Measurements from ENCODE around the gene P2RX7. TPM values are rescaled to one million over a fixed set of nuclear protein-coding genes. Genes with fewer than 3 reads are reported as not detected.
A peak's percentile ranks its signal among the peaks of the same experiment; 100 is the strongest.

P2RX7 gene
- total and polyA plus RNA-seq, 9 of the 15 experiments (the other 6 are each of a cell fraction or from before 2014, with no cell fraction given): 0.04 to 0.65 (median 0.30) TPM

DNA sequence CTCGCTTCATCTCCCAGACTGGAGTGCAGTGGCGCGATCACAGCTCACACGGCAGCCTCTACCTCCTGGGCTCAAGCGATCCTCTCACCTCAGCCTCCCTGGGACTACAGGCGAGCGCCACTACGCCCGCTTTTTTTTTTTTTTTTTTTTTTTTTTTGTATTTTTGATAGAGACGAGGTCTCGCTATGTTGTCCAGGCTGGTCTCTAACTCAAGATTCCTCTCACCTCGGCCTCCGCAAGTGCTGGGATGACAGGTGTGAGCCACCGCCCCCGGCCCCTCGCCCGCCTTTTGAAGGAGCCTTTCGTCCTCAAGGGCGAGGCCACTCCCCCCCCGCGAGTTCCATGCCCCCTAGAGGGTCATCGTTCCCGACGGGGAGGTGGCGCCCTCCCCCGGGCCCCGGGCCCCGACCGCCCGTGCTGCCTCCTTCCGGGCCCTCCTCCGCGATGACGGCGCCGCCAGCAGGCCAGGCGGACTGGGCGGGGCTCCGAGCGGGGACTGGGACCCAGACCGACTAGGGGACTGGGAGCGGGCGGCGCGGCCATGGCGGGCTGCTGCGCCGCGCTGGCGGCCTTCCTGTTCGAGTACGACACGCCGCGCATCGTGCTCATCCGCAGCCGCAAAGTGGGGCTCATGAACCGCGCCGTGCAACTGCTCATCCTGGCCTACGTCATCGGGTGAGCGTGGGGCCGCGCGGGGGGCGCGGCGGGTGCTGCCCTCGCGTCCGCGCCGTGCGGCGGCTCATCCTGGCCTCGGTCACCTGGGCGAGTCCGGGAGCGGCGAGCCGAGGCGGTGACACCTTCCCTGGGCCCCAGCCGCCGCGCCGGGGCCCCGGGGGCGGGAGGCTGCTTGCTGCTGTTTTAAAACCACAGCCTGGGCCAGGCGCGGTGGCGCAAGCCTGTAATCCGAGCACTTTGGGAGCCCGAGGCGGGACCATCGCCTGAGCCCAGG is 77.2 kb downstream of the P2RX7 start, which contains the start of gene P2RX4 (continued):
- TF ChIP-seq TOE1 (IDR thresholded peaks at IDR 0.05; ENCODE audit: borderline replicate concordance) (no peak), TOE1 (CRISPR knock-in tag; IDR thresholded peaks at IDR 0.05; ENCODE audit: borderline replicate concordance, low read depth) (peak; percentile 80; the same call in 1 of the 2 replicates), MTF1 (CRISPR knock-in tag; IDR thresholded peaks at IDR 0.05; ENCODE audit: borderline replicate concordance) (no peak), FOXJ3 (CRISPR knock-in tag; IDR thresholded peaks at IDR 0.05) (no peak), SAP30 (IDR thresholded peaks at IDR 0.05; ENCODE audit: borderline replicate concordance, insufficient read depth, low read depth, low read length, poor library complexity, severe bottlenecking) (no peak), PTTG1 (tag; IDR thresholded peaks at IDR 0.05; ENCODE audit: low read depth) (no peak), FOXA1 (IDR thresholded peaks at IDR 0.05; ENCODE audit: borderline replicate concordance) (no peak), XRCC3 (IDR thresholded peaks at IDR 0.05) (no peak), SREBF1 (IDR thresholded peaks at IDR 0.05; ENCODE audit: borderline replicate concordance, low read depth, low read length) (no peak), CBX3 (IDR thresholded peaks at IDR 0.05; ENCODE audit: borderline replicate concordance in 1 of 2, low read length in 2 of 2) (no peak; a peak in 1 of 3 replicates)
- TF ChIP-seq, protein P1, sequence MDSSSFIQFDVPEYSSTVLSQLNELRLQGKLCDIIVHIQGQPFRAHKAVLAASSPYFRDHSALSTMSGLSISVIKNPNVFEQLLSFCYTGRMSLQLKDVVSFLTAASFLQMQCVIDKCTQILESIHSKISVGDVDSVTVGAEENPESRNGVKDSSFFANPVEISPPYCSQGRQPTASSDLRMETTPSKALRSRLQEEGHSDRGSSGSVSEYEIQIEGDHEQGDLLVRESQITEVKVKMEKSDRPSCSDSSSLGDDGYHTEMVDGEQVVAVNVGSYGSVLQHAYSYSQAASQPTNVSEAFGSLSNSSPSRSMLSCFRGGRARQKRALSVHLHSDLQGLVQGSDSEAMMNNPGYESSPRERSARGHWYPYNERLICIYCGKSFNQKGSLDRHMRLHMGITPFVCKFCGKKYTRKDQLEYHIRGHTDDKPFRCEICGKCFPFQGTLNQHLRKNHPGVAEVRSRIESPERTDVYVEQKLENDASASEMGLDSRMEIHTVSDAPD (CRISPR knock-in tag; IDR thresholded peaks at IDR 0.05): no peak
- TF ChIP-seq, protein P2, sequence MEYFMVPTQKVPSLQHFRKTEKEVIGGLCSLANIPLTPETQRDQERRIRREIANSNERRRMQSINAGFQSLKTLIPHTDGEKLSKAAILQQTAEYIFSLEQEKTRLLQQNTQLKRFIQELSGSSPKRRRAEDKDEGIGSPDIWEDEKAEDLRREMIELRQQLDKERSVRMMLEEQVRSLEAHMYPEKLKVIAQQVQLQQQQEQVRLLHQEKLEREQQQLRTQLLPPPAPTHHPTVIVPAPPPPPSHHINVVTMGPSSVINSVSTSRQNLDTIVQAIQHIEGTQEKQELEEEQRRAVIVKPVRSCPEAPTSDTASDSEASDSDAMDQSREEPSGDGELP (CRISPR knock-in tag; IDR thresholded peaks at IDR 0.05; ENCODE audit: borderline replicate concordance): peak; percentile 81
- TF ChIP-seq, protein P3, sequence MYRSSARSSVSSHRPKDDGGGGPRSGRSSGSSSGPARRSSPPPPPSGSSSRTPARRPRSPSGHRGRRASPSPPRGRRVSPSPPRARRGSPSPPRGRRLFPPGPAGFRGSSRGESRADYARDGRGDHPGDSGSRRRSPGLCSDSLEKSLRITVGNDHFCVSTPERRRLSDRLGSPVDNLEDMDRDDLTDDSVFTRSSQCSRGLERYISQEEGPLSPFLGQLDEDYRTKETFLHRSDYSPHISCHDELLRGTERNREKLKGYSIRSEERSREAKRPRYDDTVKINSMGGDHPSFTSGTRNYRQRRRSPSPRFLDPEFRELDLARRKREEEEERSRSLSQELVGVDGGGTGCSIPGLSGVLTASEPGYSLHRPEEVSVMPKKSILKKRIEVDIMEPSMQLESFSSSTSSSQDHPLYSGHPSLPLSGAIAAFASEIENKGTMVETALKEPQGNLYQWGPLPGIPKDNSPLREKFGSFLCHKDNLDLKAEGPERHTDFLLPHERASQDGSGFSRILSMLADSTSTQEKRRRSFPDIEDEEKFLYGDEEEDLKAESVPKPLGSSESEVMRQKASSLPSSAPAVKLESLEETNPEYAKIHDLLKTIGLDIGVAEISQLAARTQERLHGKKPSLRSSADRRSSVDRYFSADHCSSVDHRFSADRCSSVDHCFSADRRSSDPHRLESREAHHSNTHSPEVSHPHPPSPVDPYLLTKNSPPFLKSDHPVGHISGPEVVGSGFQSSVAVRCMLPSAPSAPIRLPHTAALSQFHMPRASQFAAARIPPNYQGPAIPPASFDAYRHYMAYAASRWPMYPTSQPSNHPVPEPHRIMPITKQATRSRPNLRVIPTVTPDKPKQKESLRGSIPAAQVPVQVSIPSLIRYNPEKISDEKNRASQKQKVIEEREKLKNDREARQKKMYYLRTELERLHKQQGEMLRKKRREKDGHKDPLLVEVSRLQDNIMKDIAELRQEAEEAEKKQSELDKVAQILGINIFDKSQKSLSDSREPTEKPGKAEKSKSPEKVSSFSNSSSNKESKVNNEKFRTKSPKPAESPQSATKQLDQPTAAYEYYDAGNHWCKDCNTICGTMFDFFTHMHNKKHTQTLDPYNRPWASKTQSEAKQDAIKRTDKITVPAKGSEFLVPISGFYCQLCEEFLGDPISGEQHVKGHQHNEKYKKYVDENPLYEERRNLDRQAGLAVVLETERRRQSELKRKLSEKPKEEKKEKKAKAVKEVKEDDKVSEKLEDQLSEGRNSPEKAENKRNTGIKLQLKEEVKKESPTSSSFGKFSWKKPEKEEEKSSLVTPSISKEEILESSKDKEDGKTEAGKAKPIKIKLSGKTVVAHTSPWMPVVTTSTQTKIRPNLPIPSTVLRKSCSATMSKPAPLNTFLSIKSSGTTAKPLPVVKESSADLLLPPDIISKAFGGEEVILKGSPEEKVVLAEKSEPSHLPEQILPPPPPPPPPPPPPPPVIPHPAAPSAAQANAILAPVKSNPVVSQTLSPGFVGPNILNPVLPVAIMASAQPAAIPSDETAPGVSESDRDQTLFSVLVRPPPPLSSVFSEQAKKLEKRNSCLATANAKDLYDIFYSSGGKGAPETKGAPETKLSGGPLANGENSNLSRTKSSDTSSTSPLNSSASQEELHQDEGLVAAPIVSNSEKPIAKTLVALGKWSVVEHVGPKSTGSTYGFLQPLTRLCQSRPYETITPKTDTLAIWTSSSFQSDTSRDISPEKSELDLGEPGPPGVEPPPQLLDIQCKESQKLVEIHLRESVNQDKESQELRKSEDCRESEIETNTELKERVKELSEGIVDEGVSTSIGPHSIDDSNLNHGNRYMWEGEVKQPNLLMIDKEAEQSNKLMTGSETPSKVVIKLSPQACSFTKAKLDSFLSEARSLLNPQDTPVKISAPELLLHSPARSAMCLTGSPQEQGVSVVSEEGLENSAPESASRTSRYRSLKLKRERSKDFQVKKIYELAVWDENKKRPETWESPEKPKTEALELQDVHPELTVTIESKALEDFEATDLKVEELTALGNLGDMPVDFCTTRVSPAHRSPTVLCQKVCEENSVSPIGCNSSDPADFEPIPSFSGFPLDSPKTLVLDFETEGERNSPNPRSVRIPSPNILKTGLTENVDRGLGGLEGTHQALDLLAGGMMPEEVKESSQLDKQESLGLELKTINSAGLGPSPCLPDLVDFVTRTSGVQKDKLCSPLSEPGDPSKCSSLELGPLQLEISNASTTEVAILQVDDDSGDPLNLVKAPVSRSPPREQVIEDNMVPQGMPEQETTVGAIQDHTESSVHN (IDR thresholded peaks at IDR 0.05; ENCODE audit: borderline replicate concordance in 1 of 2, low read depth in 1 of 2): no peak
